Measurements from ENCODE around the gene LITAFD. TPM values are rescaled to one million over a fixed set of nuclear protein-coding genes. Genes with fewer than 3 reads are reported as not detected.

The LITAFD gene
- total and polyA plus RNA-seq, 4 experiments from 2014 or later, result not detected

GRCh38 chr16:8894736-8895334 is 12.7 kb downstream of the LITAFD start:
- CTCF ChIA-PET (ENCODE audit: partially characterized antibody), result interaction anchor here (0.7 to 1.1 kb wide), 3 partner anchors 75 to 245 kb away, joined by 3 read pairs; no protein-coding TSS in a partner anchor

DNA sequence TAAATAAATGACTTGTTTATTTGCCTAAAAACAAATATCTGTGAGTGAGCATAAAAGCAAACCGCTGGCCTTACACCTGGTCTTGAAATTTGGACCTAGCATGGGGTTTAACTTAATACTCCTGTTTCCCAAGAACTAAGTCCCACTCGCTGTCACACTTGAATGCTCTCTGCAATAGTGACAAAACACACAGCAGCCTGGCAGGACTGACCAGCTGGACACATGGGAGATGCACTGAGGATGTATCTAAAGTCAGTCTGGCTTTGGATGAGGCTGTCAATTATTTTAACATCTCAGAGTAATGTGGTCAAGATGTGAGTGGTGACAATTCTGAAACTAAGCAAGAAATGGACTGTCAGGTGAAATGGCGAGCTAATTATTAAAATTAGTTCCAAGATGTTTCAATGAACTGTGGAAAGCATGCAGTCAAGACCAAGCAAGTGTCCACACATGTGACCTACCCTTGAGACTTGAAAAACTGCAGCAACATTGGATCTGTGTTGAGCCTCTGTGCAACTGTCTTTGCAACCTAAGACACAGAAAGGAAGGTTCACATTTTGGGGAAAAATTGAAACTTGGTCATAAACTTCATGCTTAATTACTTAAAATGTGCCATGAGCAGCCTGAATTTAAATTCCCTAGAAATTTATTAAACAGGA is 16.6 kb downstream of the LITAFD start:
- Histone ChIP-seq H3K9me3 (ENCODE audit: control insufficient read depth in 1 of 2, low read length in 2 of 2) (no peaks in the 10 kb centered on the region), H3K4me3 (ENCODE audit: low read length in 2 of 2) (no peak overlapping the region), H3K27me3 (ENCODE audit: insufficient read depth, low read length) (no peaks in the 10 kb centered on the region), H3K4me1 (ENCODE audit: insufficient read depth, low read length) (no peaks in the 10 kb centered on the region), H3K36me3 (ENCODE audit: insufficient read depth, low read length) (peaks cover 91% of the 10 kb centered on the region), H3K27ac (ENCODE audit: low read depth, low read length) (no peak overlapping the region)
- Mint-ChIP-seq H3K4me3 (no peak overlapping the region), H3K4me1 (no peaks in the 10 kb centered on the region), H3K27ac (peak overlapping the region in 2 of 7 donors; percentile 8 to 41), H3K27me3 (no peaks in the 10 kb centered on the region), H3K36me3 (peaks cover 69 to 90% of the 10 kb centered on the region in 2 donors), H3K9me3 (no peaks in the 10 kb centered on the region)
- DNase-seq, result no peak
- ChIA-PET CTCF (ENCODE audit: partially characterized antibody) (interaction anchor here (1.1 to 2.4 kb wide), 5 partner anchors 15 to 238 kb away, joined by 3 to 7 read pairs (median 5); no protein-coding TSS in a partner anchor), POLR2A (ENCODE audit: partially characterized antibody) (no interaction called here)
- intact Hi-C loops (cut with micrococcal nuclease), result no loop called here

More at GRCh38 chr16:8894736-8895334, 12.7 kb downstream of the LITAFD start:
- Mint-ChIP-seq H3K36me3 (peaks cover 49 to 90% of the 10 kb centered on the region in 2 donors), H3K4me1 (peaks cover 7 to 21% (median 11%) of the 10 kb centered on the region in 4 donors), H3K27ac (peak overlapping the region in 2 of 7 donors; percentile 57 to 76), H3K27me3 (no peaks in the 10 kb centered on the region), H3K9me3 (no peaks in the 10 kb centered on the region), H3K4me3 (no peak overlapping the region)
- Histone ChIP-seq H3K27me3 (ENCODE audit: insufficient read depth, low read length) (no peaks in the 10 kb centered on the region), H3K9me3 (ENCODE audit: control insufficient read depth in 1 of 2, low read length in 2 of 2) (no peaks in the 10 kb centered on the region), H3K4me1 (ENCODE audit: insufficient read depth, low read length) (peaks cover 14% of the 10 kb centered on the region), H3K36me3 (ENCODE audit: insufficient read depth, low read length) (peaks cover 67% of the 10 kb centered on the region), H3K4me3 (ENCODE audit: low read length in 2 of 2) (no peak overlapping the region), H3K27ac (ENCODE audit: low read depth, low read length) (no peak overlapping the region)
- intact Hi-C loops (cut with micrococcal nuclease), result loop anchor here (5.0 kb wide), 1 partner anchor 42 kb away; no protein-coding TSS in a partner anchor
- POLR2A ChIA-PET (ENCODE audit: partially characterized antibody), result no interaction called here
- DNase-seq, result no peak

DNA sequence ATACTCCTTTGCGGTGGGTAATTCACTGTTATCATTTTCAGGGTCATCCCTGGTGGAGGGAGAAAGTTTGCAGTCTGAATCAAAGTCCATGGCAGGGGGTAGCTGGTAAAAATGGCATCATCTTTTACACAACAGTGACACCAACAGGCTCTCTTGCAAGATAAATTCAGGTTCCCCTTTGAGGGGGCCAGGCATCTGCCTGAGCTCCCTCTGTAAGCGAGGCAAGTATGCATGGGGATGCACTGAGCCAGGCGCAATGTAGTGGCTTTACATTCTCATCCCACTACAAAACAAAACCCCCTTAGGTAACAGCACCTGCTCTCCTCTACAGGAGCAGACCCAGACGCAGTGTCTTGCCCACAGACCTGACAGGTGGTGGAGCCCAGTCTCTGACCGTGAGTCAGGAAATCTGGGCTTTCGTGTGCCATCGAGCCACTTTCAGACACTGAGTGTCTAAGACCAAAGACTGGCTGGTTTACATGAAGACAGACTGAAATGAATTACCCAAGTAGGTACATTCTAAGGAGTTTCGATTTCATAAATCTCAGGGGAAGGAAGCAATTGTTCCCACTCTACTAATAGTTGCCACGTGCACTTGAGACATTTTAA is 17.7 kb downstream of the LITAFD start:
- Mint-ChIP-seq H3K36me3 (peaks cover 72 to 86% of the 10 kb centered on the region in 2 donors), H3K9me3 (no peaks in the 10 kb centered on the region), H3K4me3 (no peak overlapping the region), H3K27me3 (no peaks in the 10 kb centered on the region), H3K27ac (peak overlapping the region in 4 of 7 donors; percentile 16 to 52 (median 24)), H3K4me1 (no peaks in the 10 kb centered on the region)
- intact Hi-C loops (cut with micrococcal nuclease), result no loop called here
- Histone ChIP-seq H3K27me3 (ENCODE audit: insufficient read depth, low read length) (no peaks in the 10 kb centered on the region), H3K9me3 (ENCODE audit: control insufficient read depth in 1 of 2, low read length in 2 of 2) (no peaks in the 10 kb centered on the region), H3K36me3 (ENCODE audit: insufficient read depth, low read length) (peaks cover 89% of the 10 kb centered on the region), H3K4me1 (ENCODE audit: insufficient read depth, low read length) (no peaks in the 10 kb centered on the region), H3K4me3 (ENCODE audit: low read length in 2 of 2) (no peak overlapping the region), H3K27ac (ENCODE audit: low read depth, low read length) (no peak overlapping the region)
- ChIA-PET CTCF (ENCODE audit: partially characterized antibody) (interaction anchor here (1.3 to 2.2 kb wide), 3 partner anchors 19 to 109 kb away, joined by 4 to 12 read pairs (median 6); no protein-coding TSS in a partner anchor), POLR2A (ENCODE audit: partially characterized antibody) (interaction anchor here (1.1 to 1.6 kb wide), 2 partner anchors 12 to 193 kb away, joined by 3 to 4 read pairs; no protein-coding TSS in a partner anchor)
- DNase-seq, result no peak

GRCh38 chr16:8900343-8900742 is 18.2 kb downstream of the LITAFD start:
- no peaks in the 10 kb centered on the region for H3K27me3 Mint-ChIP-seq
- peak overlapping the region in 2 of 7 donors; percentile 16 to 29 for H3K27ac Mint-ChIP-seq

GRCh38 chr16:8901320-8901861 is 19.2 kb downstream of the LITAFD start:
- Mint-ChIP-seq H3K36me3 (peaks cover 77 to 88% of the 10 kb centered on the region in 2 donors), H3K4me3 (no peak overlapping the region), H3K4me1 (peaks cover 0 to 5% (median 2%) of the 10 kb centered on the region in 4 donors), H3K27ac (no peak overlapping the region), H3K27me3 (no peaks in the 10 kb centered on the region), H3K9me3 (no peaks in the 10 kb centered on the region)
- Histone ChIP-seq H3K36me3 (ENCODE audit: insufficient read depth, low read length) (peaks cover 91% of the 10 kb centered on the region), H3K4me3 (ENCODE audit: low read length in 2 of 2) (no peak overlapping the region), H3K27ac (ENCODE audit: low read depth, low read length) (no peak overlapping the region), H3K27me3 (ENCODE audit: insufficient read depth, low read length) (no peaks in the 10 kb centered on the region), H3K9me3 (ENCODE audit: control insufficient read depth in 1 of 2, low read length in 2 of 2) (no peaks in the 10 kb centered on the region), H3K4me1 (ENCODE audit: insufficient read depth, low read length) (no peaks in the 10 kb centered on the region)
- intact Hi-C loops (cut with micrococcal nuclease), result no loop called here
- POLR2A ChIA-PET (ENCODE audit: partially characterized antibody), result interaction anchor here (1.1 to 1.6 kb wide), 2 partner anchors 14 to 191 kb away, joined by 3 to 4 read pairs; no protein-coding TSS in a partner anchor
- DNase-seq, result no peak
- CTCF ChIA-PET (ENCODE audit: partially characterized antibody), result interaction anchor here (1.1 to 2.2 kb wide), 6 partner anchors 10 to 108 kb away, joined by 3 to 12 read pairs (median 4); no protein-coding TSS in a partner anchor

More at GRCh38 chr16:8900343-8900742, 18.2 kb downstream of the LITAFD start:
- no peak overlapping the region for H3K27ac ChIP-seq (ENCODE audit: low read depth, low read length)
- H3K27me3 ChIP-seq (ENCODE audit: insufficient read depth, low read length), result no peaks in the 10 kb centered on the region
- ChIA-PET CTCF (ENCODE audit: partially characterized antibody) (interaction anchor here (1.1 to 2.2 kb wide), 5 partner anchors 9 to 109 kb away, joined by 3 to 12 read pairs (median 4); no protein-coding TSS in a partner anchor), POLR2A (ENCODE audit: partially characterized antibody) (interaction anchor here (1.1 to 1.6 kb wide), 2 partner anchors 13 to 192 kb away, joined by 3 to 4 read pairs; no protein-coding TSS in a partner anchor)
- H3K9me3 ChIP-seq (ENCODE audit: control insufficient read depth in 1 of 2, low read length in 2 of 2), result no peaks in the 10 kb centered on the region
- Mint-ChIP-seq H3K4me3 (no peak overlapping the region), H3K4me1 (peaks cover 0 to 3% (median 0%) of the 10 kb centered on the region in 4 donors), H3K36me3 (peaks cover 71 to 86% of the 10 kb centered on the region in 2 donors), H3K9me3 (no peaks in the 10 kb centered on the region)
- H3K4me3 ChIP-seq (ENCODE audit: low read length in 2 of 2), result no peak overlapping the region
- no peak for DNase-seq
- intact Hi-C loops (cut with micrococcal nuclease), result no loop called here
- H3K4me1 ChIP-seq (ENCODE audit: insufficient read depth, low read length), result no peaks in the 10 kb centered on the region
- peaks cover 89% of the 10 kb centered on the region for H3K36me3 ChIP-seq (ENCODE audit: insufficient read depth, low read length)

DNA sequence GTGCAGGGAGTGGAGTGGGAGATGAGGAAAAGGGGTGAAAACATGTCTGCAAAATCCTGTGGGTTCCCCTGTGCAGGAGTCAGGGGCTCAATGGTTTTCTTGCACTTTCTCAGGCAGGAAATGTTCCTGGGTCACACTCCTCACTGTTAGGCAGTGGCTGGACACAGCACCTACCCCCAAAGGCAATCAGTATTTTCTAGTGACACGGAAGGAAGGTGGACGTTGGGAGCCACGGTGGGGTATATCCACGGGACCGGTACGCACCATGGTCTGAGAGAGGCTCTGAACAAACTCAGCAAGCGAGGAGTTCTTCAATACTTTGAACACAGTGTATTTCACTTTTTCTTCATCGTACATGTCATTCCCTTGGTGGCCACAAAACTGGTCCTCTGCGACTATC is 20.9 kb downstream of the LITAFD start:
- DNase-seq, result no peak
- no peak overlapping the region for H3K4me3 ChIP-seq (ENCODE audit: low read length in 2 of 2)
- no peaks in the 10 kb centered on the region for H3K27me3 Mint-ChIP-seq
- H3K27ac Mint-ChIP-seq, result peak overlapping the region in 1 of 7 donors; percentile 40
- ChIA-PET POLR2A (ENCODE audit: partially characterized antibody) (no interaction called here), CTCF (ENCODE audit: partially characterized antibody) (no interaction called here)
- no peaks in the 10 kb centered on the region for H3K27me3 ChIP-seq (ENCODE audit: insufficient read depth, low read length)
- no peaks in the 10 kb centered on the region for H3K4me1 ChIP-seq (ENCODE audit: insufficient read depth, low read length)
- H3K36me3 ChIP-seq (ENCODE audit: insufficient read depth, low read length), result peaks cover 91% of the 10 kb centered on the region
- H3K9me3 ChIP-seq (ENCODE audit: control insufficient read depth in 1 of 2, low read length in 2 of 2), result no peaks in the 10 kb centered on the region
- peaks cover 0 to 5% (median 2%) of the 10 kb centered on the region in 4 donors for H3K4me1 Mint-ChIP-seq
- intact Hi-C loops (cut with micrococcal nuclease), result no loop called here
- peaks cover 80 to 87% of the 10 kb centered on the region in 2 donors for H3K36me3 Mint-ChIP-seq
- no peak overlapping the region for H3K27ac ChIP-seq (ENCODE audit: low read depth, low read length)
- no peaks in the 10 kb centered on the region for H3K9me3 Mint-ChIP-seq
- H3K4me3 Mint-ChIP-seq, result no peak overlapping the region
